ENCODE results near the gene RFX6. TPM values are rescaled to one million over a fixed set of nuclear protein-coding genes. Genes with fewer than 3 reads are reported as not detected.

The RFX6 gene
- total RNA-seq, 1 experiment from 2014 or later = not detected

DNA sequence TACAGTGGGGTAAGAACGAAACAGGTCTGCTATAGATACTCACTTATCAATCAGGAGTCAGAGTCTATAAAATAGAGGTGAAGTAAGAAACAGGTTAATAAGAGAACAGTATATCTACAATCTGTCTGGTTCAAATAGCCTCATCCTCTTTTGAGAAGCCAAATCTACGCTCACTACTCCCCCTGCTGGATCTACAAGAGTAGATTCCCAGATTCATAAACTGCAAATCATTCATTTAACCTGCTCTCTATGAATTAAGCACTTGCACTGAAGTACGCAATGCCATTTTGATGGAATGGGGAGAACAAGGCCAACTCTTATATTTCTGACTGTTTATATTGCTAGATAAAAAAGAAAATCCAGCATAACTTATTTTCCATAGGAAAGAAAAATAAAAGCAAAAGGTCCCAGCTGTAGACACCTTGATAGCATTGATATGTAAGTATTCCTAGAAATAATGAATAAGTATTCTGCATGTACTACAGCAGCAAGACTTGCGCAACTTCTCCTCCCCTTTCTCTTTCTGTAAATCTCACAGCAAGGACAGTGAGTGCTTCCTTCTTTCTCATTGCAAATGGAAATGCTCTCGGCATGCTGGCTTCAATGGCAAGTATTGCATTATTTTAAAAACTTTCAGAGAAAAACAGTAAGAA is 92.3 kb downstream of the RFX6 start:
- Mint-ChIP-seq H3K4me3 (no peak overlapping the region), H3K27ac (no peak overlapping the region), H3K36me3 (ENCODE audit: insufficient read depth in 1 of 3, low read depth in 3 of 3) (no peaks in the 10 kb centered on the region), H3K4me1 (no peaks in the 10 kb centered on the region), H3K27me3 (ENCODE audit: low read depth) (no peaks in the 10 kb centered on the region), H3K9me3 (no peaks in the 10 kb centered on the region)
- no peak overlapping the region for H3K18ac ChIP-seq (ENCODE audit: insufficient read length, low read depth, low read length)
- H4K20me1 ChIP-seq (ENCODE audit: control insufficient read depth, insufficient read depth, insufficient read length) = no peaks in the 10 kb centered on the region
- no peaks in the 10 kb centered on the region for H3K79me2 ChIP-seq (ENCODE audit: insufficient read depth, low read length)
- no peak overlapping the region for H3T11ph ChIP-seq (ENCODE audit: low read length)
- H2BK120ac ChIP-seq (ENCODE audit: low read depth, low read length, poor library complexity, severe bottlenecking) = no peak overlapping the region
- H3K27ac ChIP-seq (ENCODE audit: insufficient read length, low read depth, low read length) = no peak overlapping the region
- no CpG with 5 or more reads among the region's 5 CpGs for WGBS (ENCODE audit: extremely low coverage, insufficient read length, low lambda C conversion rate)
- H4K8ac ChIP-seq (replicated peaks; ENCODE audit: insufficient read length, low read depth, low read length) = no peak overlapping the region
- H2AFZ ChIP-seq (ENCODE audit: low read length) = no peak overlapping the region
- H3K56ac ChIP-seq (ENCODE audit: insufficient read length, low read depth, low read length) = no peak overlapping the region
- no peak overlapping the region for H2BK12ac ChIP-seq (ENCODE audit: insufficient read length, low read depth, low read length)
- H4K91ac ChIP-seq (ENCODE audit: insufficient read length, low read depth, low read length) = no peak overlapping the region
- no peak overlapping the region for H2BK5ac ChIP-seq (ENCODE audit: insufficient read length, low read length)
- TF ChIP-seq, protein P1, sequence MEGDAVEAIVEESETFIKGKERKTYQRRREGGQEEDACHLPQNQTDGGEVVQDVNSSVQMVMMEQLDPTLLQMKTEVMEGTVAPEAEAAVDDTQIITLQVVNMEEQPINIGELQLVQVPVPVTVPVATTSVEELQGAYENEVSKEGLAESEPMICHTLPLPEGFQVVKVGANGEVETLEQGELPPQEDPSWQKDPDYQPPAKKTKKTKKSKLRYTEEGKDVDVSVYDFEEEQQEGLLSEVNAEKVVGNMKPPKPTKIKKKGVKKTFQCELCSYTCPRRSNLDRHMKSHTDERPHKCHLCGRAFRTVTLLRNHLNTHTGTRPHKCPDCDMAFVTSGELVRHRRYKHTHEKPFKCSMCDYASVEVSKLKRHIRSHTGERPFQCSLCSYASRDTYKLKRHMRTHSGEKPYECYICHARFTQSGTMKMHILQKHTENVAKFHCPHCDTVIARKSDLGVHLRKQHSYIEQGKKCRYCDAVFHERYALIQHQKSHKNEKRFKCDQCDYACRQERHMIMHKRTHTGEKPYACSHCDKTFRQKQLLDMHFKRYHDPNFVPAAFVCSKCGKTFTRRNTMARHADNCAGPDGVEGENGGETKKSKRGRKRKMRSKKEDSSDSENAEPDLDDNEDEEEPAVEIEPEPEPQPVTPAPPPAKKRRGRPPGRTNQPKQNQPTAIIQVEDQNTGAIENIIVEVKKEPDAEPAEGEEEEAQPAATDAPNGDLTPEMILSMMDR (conservative IDR thresholded peaks at IDR 0.05) = peak; percentile 78
- no peak overlapping the region for H2BK15ac ChIP-seq (ENCODE audit: low read depth, low read length)
- H3K27me3 ChIP-seq (ENCODE audit: insufficient read depth, low read length) = no peaks in the 10 kb centered on the region
- DNase-seq = no peak
- no peak overlapping the region for H3K4me2 ChIP-seq (ENCODE audit: insufficient read depth, insufficient read length, low read length)
- H3K23ac ChIP-seq (ENCODE audit: insufficient read length, low read depth, low read length) = no peak overlapping the region
- no peak overlapping the region for H4K5ac ChIP-seq (ENCODE audit: insufficient read length, low read depth, low read length)
- H3K9me3 ChIP-seq (ENCODE audit: control insufficient read depth, low read depth, low read length) = no peaks in the 10 kb centered on the region
- H3K14ac ChIP-seq (ENCODE audit: insufficient read depth, low read length) = no peak overlapping the region
- H2AK5ac ChIP-seq (ENCODE audit: insufficient read length, low read length) = no peak overlapping the region
- H2BK20ac ChIP-seq (ENCODE audit: low read depth, low read length, poor library complexity, severe bottlenecking) = no peak overlapping the region
- H3K4me1 ChIP-seq (ENCODE audit: insufficient read depth, low read length) = peaks cover 1% of the 10 kb centered on the region; the same call in 1 of the 2 replicates
- H3K79me1 ChIP-seq (ENCODE audit: insufficient read depth, low read depth, low read length, poor library complexity, severe bottlenecking) = no peaks in the 10 kb centered on the region
- H3K4ac ChIP-seq (ENCODE audit: low read depth, low read length) = no peak overlapping the region
- H3K9ac ChIP-seq (ENCODE audit: extremely low read depth, insufficient read length, low read length) = no peak overlapping the region
- H3K23me2 ChIP-seq (ENCODE audit: insufficient read length, low read depth, low read length, poor library complexity, severe bottlenecking) = no peaks in the 10 kb centered on the region

Measured in H9 (cell line).